LNCAP (cell line): Measurements from ENCODE around the gene MYO1G.

Source experiments
- TF ChIP-seq, protein P1 (sequence below): fragments of 450-650 bp; IDR thresholded peaks from 2 replicates; pipeline ENCODE4 v1.5.1; 2017; ENCODE audit warnings: mild to moderate bottlenecking

MYO1G gene

DNA sequence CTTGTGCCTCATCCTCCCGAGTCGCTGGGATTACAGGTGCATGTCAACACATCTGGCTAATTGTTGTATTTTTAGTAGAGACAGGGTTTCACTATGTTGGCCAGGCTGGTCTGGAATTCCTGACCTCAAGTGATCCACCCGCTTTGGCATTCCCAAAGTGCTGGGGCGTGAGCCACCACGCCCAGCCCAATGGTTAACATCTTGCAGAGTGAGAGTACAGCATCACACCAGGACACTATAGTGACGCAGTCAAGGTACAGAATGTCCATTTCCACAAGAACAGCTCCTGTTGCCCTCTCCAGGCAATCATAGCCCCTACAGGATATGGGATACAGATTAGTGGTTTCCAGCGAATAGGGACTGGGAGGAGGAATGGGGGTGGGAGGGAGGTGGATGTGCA, 34.0 kb downstream of the MYO1G start:
- TF ChIP-seq, protein P1, sequence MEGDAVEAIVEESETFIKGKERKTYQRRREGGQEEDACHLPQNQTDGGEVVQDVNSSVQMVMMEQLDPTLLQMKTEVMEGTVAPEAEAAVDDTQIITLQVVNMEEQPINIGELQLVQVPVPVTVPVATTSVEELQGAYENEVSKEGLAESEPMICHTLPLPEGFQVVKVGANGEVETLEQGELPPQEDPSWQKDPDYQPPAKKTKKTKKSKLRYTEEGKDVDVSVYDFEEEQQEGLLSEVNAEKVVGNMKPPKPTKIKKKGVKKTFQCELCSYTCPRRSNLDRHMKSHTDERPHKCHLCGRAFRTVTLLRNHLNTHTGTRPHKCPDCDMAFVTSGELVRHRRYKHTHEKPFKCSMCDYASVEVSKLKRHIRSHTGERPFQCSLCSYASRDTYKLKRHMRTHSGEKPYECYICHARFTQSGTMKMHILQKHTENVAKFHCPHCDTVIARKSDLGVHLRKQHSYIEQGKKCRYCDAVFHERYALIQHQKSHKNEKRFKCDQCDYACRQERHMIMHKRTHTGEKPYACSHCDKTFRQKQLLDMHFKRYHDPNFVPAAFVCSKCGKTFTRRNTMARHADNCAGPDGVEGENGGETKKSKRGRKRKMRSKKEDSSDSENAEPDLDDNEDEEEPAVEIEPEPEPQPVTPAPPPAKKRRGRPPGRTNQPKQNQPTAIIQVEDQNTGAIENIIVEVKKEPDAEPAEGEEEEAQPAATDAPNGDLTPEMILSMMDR = no peak

DNA sequence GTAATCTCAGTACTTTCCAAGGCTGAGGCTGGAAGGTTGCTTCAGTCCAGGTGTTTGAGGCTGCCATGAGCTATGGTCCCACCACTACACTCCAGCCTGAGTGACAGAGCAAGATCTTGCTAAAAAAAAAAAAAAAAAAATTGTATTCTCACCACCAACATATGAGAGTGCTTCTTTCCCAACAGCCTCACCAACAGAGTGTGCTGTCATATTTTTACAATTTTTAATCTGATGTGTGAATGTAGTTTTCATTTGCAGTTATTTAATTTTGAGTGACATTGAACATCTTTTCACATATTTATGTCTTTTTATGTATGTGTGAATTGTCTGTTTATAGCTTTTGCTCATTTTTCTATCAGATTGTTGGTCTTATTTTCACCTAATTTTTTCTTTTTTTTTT, 35.2 kb downstream of the MYO1G start:
- TF ChIP-seq, protein P1 = no peak

DNA sequence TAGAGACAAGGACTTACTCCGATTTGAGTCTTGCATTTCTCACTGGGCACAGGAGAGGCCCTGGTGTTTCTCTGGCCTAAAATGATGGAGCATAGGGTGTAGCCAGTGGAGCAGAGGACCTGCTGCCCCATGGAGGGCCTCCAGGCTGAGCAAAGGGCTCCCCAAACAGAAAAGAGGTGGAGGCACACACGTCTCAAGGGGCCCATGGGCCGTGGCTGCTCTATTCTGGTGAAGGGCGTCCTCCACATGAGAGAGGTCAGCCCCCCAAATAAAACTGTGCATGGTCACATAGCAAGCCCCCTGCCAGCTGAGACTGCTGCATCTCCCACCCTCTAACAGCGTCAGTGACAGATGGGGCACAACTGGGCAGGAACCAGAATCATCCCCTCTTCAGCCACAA, 41.4 kb downstream of the MYO1G start:
- TF ChIP-seq, protein P1 = no peak

DNA sequence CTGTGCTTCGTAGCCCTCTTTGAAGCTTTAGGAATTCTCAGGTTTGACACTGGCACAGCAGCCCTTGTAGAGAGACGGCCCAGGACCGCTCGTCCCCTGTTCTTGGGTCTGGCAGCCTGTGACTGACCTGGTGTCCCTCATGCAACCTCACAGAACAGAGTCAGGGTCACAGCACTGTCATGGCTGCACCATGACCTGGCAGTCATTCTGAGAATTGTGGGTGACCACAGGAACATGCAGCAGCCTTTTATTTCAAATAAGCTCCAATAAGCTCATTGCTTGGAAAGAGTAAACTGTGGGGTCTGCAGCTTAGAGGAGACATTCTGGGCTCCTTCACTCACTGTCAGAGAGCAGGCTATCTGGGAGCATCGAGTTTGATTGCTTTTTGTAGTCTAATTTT, 42.5 kb downstream of the MYO1G start:
- TF ChIP-seq, protein P1 = no peak

DNA sequence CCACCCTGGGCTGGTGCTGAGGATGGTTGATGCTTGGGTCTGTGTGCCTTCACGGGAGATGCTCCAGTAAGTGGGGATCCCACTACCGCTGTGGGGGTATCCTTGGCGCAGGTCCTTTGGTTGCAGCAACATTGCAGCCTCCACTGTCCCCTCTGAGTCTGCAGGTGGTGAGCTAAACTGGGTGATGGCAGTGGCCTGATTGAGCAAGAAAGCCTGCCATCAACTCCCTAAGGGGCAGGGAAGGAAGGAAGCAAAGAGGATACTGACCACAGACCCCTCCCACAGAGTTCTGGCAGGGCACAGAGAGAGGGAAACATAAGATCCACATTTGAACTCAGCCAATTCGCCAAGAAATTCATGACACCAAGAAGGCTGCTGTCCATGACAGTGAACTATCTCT, 43.2 kb downstream of the MYO1G start:
- TF ChIP-seq, protein P1 = no peak

DNA sequence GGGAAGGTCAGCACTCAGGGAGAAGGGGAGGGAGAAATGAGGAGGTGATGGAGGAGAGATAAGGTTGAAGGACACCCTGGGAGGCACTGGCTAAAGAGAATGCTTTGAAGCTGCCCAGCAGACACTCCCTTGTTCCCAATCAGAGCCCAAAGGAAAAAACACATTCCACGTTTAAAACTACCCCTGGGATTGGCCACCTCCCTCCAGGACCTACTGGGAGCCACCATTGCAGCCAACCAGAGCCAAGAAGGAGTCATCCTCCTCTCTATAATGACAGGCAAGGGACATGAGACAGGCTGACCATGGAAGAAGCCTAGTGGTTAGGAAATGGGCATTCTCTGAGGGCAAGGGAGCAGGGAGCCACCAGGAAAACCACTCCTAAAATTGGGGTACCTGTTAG, 43.8 kb downstream of the MYO1G start:
- TF ChIP-seq, protein P1 = no peak

DNA sequence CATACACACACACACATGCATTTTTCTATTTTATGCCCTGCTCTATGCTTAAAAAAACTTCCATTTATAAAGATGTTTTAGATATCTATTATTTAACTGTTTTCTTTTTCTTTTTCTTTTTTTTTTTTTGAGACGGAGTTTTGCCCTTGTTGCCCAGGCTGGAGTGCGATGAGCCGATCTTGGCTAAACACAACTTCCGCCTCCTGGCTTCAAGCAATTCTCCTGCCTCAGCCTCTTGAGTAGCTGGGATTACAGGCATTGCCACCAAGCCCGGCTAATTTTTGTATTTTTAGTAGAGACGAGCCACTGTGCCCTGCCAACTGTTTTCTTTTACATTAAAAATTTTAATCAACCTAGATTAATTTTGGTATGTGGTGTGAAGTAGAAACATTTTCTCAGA, 47.9 kb downstream of the MYO1G start:
- TF ChIP-seq, protein P1 = no peak

DNA sequence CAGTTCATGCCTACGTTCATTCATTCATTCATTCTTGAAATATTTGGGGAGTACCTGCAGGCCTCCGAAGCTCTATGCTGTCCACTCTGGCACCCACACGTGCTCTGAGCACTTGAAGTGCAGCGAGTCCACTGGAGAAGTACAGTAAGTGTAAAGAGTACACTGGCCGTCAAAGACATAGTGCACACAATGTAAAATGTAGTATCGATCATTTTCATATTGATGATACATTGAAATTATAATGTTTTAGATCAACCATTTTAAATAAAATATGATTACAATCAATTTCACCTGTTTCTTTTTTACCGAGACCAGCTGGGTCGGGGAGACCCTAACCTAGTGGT, 56.5 kb downstream of the MYO1G start:
- TF ChIP-seq, protein P1 = peak; percentile 44; the same call in 1 of the 2 replicates
